ENCODE data around the gene KLHL30. TPM values are rescaled to one million over a fixed set of nuclear protein-coding genes. Genes with fewer than 3 reads are reported as not detected.

Gene KLHL30
- total and polyA plus RNA-seq, 2 experiments from 2014 or later: 0.07 TPM; not detected in 1

- no peak for TF ChIP-seq CTCF (conservative IDR thresholded peaks at IDR 0.05; ENCODE audit: low read depth in 2 of 2)
- TF ChIP-seq ZNF114 (CRISPR knock-in tag; IDR thresholded peaks at IDR 0.05): no peak
- TF ChIP-seq CREB1 (CRISPR knock-in tag; IDR thresholded peaks at IDR 0.05; ENCODE audit: low read depth): no peak
- no peak for TF ChIP-seq ZNF331 (CRISPR knock-in tag; IDR thresholded peaks at IDR 0.05; ENCODE audit: low read depth)
- no peak for TF ChIP-seq ETS1 (IDR thresholded peaks at IDR 0.05)
Observed at GRCh38 chr2:238140040-238140439, 1.6 kb downstream of the KLHL30 start (continued).

GRCh38 chr2:238140721-238141540, 2.5 kb downstream of the KLHL30 start:
- Histone ChIP-seq H4K20me1 (replicated peaks; ENCODE audit: insufficient read depth) (no peaks in the 10 kb centered on the region), H3K9me2 (ENCODE audit: insufficient read depth) (no peaks in the 10 kb centered on the region), H3K27ac (ENCODE audit: low read depth) (no peak overlapping the region), H3K4me1 (ENCODE audit: insufficient read depth) (no peaks in the 10 kb centered on the region), H3K36me3 (ENCODE audit: insufficient read depth) (no peaks in the 10 kb centered on the region), H3K4me2 (no peak overlapping the region), H3K27me3 (ENCODE audit: insufficient read depth) (no peaks in the 10 kb centered on the region), H3K4me3 (no peak overlapping the region), H3K79me2 (replicated peaks; ENCODE audit: insufficient read depth) (no peaks in the 10 kb centered on the region), H3F3A (replicated peaks; ENCODE audit: low read depth) (no peaks in the 10 kb centered on the region), H2AFZ (no peak overlapping the region)
- Mint-ChIP-seq H3K4me3 (no peak overlapping the region), H3K27me3 (ENCODE audit: insufficient read depth, low read depth, poor library complexity) (peaks cover 5% of the 10 kb centered on the region), H3K27ac (no peak overlapping the region), H3K4me1 (no peaks in the 10 kb centered on the region; the same call in 2 of the 3 replicates), H3K36me3 (ENCODE audit: low read depth) (no peaks in the 10 kb centered on the region), H3K9me3 (no peaks in the 10 kb centered on the region)
- DNase-seq (ENCODE audit: low spot score): no peak
- no peak for ATAC-seq
- TF ChIP-seq ZNF114 (CRISPR knock-in tag; IDR thresholded peaks at IDR 0.05): no peak
- no peak for TF ChIP-seq ETS1 (IDR thresholded peaks at IDR 0.05)
- TF ChIP-seq NANOG (IDR thresholded peaks at IDR 0.05; ENCODE audit: borderline replicate concordance): no peak
- TF ChIP-seq REST (IDR thresholded peaks at IDR 0.05; ENCODE audit: unreplicated experiment): no peak
- TF ChIP-seq JUNB (IDR thresholded peaks at IDR 0.05; ENCODE audit: unreplicated experiment): no peak
- no peak for TF ChIP-seq ZNF462 (CRISPR knock-in tag; IDR thresholded peaks at IDR 0.05)
